Measurements from ENCODE around the gene MAD2L2.

The MAD2L2 gene

GRCh38 chr1:11680270-11681070, 478 bp downstream of the MAD2L2 start:
- peak in 1 of 6 experiments; percentile 52 for DNase-seq

DNA sequence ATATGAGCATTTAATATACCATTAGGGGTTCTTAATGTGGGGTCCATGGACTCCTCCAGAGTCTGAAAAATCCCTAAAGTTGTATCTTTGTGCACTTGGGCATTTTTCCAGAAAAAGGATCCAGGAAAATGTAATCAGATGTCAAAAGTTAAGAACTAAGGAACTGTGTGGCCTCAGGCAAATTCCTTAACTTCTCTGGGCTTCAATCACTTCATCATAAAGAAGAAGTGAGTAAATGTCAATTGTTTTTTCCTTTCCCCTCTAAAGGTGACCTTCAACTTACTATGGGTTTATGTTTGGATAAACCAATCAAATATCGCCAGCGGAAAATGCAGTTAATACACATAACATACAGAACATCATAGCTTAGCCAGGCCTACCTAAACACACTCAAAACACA, 2.5 kb downstream of the MAD2L2 start:
- DNase-seq: no peak

GRCh38 chr1:11676386-11677103, 4.4 kb downstream of the MAD2L2 start:
- no peak for DNase-seq

DNA sequence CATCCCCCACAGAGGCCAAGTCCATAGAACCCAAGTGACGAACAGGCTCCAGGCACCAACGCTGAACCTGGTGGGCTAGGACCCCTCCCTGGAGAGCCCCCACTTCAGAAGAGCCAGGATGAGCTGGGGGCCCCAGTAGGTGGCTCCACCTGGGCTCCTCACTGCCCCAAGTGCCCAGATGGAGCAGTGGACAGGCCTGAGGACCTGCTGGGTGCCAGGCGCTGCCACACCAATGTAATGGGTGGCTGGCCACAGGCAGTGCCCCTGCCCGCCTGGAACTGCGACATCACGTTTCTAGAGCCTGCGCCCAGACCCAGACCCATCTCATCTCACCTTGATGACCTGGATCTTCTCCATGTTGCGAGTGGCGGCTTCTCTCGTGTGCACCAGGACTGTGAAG, 5.6 kb downstream of the MAD2L2 start:
- DNase-seq: no peak

DNA sequence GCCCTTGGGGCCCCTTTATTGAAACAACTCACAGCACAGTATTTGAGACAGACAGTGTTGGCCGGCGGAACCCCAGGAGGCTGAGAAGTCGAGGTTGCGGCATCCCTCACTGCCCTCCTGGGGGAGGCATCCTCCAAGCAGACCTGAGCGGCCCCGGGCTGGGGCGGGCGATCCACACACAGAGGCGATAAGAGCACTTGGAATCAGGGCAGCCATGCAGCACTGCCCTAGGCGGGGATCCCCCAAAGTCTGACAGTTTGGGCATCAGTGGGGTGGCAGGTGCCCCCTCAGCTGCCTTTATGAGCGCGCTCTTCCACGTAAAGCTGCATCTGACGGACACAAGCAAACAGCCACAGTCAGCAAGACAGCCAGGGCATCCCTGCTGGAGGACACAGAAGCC, 6.5 kb downstream of the MAD2L2 start:
- no peak for DNase-seq

DNA sequence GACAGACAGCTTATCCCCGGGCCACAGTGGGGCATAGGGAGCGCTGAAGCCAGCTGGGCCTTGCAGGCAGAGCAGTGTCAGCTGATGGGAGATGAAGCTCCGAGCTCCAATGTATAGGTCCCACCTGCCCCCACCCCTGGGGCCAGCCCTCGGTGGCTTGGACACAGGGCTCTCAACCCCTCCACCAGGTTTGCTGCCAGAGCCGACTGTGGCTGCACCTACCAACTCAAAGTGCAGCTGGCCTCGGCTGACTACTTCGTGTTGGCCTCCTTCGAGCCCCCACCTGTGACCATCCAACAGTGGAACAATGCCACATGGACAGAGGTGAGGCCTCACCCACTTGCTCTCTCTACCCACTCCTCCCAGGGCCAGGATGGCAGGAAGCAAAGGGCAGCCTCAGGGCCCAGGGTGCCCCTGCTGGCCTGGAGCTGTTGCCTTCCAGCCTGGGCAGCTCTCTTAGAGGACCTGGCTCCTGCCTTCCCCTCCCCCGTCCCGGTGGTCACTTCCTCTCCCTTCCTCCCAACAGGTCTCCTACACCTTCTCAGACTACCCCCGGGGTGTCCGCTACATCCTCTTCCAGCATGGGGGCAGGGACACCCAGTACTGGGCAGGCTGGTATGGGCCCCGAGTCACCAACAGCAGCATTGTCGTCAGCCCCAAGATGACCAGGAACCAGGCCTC, 7.7 kb downstream of the MAD2L2 start:
- DNase-seq: no peak

DNA sequence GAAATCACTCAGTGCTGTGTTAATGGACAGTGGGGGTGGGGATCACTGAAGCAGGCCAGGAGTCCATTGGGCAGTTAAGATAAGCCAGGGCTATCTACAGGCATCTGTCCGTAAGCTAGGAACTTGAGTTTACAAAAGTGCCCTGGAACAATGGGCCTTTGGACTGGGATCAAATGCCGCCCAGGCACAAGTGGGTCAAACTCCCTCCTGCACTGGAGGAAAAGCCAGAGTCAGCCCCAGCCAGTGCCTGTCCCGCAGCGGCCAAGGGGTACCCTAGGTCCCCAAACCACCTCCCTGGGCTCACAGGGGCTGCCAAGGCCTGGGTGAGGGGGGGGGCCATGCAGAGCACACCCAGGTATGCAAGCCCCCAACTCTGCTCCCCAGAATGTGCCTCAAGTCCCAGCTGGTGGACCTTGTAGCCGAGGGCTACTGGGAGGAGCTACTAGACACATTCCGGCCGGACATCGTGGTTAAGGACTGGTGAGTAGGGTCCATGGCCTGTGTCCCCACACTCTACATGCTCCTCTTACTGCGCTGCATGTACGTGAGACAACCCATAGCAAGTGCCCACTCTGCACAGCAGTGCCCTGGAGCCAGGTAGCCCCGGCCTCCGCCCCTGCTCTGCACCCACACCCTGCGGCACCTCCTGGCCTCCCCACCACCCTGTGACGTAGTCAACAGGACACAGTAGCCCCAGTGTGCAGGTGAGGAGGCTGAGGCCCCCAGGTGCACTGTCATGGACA, 9.2 kb downstream of the MAD2L2 start:
- DNase-seq: no peak

- no peak for DNase-seq
These were observed 9.8 kb downstream of the MAD2L2 start for GRCh38 chr1:11671205-11671543.

DNA sequence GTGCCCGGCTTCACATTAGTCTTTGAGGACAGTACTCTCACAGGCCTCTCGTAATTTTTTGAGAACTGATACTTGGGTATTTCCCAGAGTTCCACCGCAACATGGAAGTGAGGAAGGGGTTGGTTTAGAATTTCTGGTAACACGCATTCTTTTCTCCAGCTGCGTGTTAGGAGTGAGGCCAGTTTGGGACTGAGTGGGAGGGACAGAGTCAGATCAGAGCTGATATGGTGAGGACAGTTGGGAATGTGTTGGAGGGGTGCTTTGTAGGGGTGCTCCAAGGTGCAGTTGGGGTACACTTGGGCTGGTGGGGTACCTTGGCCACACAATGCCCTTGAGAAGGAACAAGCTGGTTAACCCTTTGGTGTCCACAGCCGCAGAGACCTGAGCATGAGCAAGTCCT, 10.2 kb downstream of the MAD2L2 start:
- DNase-seq: no peak

GRCh38 chr1:11668516-11668915, 12.4 kb downstream of the MAD2L2 start:
- DNase-seq: no peak

DNA sequence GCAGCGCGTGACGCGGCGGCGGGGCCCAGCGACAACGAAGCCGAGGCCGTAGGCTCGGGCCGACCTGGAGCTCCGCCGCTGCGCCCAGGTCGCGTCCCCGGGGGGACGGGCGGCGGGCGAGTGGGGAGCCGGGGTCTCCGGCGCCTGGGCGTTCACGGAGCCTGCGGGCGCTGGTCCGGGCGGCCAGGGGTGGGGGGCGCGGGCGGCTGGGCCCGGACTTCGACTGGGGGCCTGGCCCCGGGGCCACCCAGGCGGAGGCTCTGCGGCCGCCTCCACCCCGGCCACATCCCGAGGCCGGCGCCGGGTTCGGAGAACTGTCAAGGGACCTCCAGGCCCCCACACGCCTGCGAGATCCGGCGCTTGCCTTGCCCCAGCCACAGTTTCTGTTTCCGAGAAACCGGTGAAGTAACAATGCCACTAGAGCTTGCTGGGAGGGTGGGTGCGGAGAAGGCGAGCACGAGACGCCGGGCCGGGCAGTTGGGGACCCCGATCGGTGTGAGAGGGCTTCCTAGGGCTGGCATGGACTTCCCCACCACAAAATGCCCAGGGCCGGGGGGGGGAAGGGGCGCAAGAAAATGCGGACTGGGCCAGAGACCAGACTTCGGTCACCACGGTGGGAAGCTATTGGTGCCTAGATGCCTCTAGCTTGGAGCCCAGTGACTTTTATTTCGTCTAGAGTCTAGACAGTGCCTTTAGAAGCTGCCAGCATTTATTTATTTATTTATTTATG, 16.4 kb downstream of the MAD2L2 start:
- DNase-seq: peak in 4 of 6 experiments; percentile 16 to 45 (median 26)

DNA sequence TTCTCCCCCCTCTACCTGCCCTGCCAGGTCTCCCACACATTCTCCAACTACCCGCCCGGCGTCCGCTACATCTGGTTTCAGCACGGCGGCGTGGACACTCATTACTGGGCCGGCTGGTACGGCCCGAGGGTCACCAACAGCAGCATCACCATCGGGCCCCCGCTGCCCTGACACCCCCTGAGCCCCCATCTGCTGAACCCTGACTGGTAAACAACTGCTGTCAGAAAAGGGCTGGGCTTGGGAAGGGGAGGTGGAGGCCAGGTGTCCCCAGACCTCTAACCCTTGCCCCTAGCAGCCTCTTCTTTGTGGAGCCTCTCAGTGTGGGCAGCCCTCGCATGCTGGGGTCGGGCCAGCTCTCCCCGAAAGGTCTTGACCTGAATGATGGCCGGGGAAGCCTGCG, 19.8 kb downstream of the MAD2L2 start:
- DNase-seq: no peak

GRCh38 chr1:11659748-11660147, 21.2 kb downstream of the MAD2L2 start:
- DNase-seq: no peak

- no peak for DNase-seq
These were observed 22.4 kb downstream of the MAD2L2 start for GRCh38 chr1:11658542-11658941.

DNA sequence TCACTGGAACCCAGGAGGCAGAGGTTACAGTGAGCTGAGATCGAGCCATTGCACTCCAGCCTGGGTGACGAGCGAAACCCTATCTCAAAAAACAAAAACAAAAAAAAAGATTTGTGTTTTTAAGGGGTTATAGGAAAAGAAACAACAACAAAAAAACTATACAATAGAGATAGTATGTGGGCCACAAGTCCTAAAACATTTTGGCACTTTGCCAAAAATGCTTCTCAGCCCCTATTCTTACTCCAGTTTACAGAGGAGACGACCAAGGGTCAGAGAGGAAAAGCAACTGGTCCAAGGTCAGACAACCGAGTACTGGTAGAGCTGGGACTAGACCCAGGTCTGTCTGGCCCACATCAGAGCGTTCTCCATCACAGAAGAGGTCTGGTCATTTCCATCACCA, 23.3 kb downstream of the MAD2L2 start:
- DNase-seq: no peak

DNA sequence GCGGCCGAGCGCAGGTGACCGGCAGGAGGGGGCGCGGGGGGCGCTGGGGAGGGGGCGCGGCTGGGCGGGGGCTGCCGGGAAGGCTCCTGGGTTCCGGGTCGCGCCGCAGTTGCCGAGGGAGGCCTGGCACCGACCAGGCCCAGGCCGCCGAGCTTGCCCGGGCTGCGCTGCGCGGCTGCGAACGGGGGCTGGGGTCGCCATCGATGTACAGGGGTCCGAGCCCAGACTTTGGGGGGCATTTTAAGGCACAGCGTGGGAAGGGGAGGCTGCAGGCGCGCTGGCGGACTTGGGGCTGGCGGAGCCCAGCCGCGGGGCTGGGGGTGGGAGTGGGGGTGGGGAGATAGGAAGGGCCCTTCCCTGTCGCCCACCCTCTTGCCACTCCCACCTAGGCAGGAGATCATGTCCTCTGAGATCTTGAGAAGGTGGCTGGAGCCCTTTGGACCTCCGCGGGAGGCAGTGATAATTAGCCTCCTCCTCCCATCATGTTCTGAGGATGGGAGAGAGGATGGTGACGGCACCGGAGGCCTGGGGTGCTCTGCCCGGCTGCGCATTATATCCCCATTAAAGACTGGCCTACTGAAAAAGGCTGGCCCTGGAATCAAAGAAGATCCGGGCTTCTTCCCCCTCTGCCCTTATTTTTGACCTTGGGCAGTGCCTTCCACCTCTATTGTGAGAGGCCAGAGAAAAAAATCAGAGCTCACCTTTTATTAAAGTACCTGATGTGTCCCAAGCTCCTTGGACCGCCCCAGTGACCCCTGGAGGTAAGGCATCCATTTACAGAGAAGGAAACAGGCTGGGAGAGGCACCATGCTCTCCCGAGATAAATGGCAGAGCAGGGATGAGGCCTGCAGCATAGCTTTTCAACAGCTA, 25.8 kb downstream of the MAD2L2 start:
- peak in 2 of 6 experiments; percentile 28 to 49 for DNase-seq

DNA sequence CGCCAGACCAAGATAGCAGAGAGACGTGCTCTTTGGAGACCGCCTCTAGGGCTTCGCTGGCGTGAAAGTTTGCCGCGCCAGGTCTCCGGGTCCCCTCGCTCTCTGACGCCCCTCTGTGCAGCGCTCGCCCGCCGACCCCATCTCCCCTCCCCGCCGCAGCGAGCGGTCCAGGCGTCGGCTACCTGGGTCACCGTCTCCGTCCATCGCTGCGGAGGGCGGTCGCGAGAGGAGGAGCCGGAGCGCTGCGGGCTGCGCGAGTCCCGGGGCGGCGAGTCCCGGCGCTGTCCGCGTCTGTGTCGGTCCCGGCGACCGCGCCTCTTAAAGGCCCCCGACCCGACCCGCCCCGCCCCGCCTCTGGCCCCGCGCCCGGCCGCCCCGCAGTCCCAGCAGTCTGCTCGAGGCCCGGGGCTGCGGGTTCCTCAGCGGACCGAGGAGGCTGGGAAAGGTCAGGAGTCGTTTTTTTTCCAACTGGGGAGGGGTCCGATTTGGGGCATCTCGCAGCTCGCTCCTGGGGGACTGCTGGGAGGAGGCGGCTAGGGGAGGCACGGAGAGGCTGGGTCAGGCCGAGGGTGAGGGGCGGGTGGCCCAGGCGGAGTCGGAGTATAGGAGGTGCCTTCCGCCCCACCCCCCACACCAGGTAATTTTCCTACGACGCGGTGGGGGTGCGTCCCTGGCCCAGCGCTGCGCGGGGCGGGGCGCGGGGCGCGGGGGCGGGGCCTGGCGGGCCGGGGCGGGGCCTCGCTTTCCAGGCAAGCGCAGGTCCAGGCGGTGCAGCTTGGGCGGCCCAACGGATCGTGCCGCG, 26.6 kb downstream of the MAD2L2 start, which contains the start of the genes FBXO2 and FBXO44:
Gene FBXO2, minus strand, starts transcription at position 293 of the 802 bp plus-strand sequence. Its CDS starts 89 bp downstream, at position 204.
Gene FBXO44, plus strand, starts transcription at position 741 of the 802 bp plus-strand sequence. CDS start 959 bp downstream, outside the sequence.
- peak; percentile 35 to 73 (median 62) for DNase-seq

- DNase-seq: peak in 1 of 6 experiments; percentile 20
These were observed 27.1 kb downstream of the MAD2L2 start for GRCh38 chr1:11653861-11654136.

DNA sequence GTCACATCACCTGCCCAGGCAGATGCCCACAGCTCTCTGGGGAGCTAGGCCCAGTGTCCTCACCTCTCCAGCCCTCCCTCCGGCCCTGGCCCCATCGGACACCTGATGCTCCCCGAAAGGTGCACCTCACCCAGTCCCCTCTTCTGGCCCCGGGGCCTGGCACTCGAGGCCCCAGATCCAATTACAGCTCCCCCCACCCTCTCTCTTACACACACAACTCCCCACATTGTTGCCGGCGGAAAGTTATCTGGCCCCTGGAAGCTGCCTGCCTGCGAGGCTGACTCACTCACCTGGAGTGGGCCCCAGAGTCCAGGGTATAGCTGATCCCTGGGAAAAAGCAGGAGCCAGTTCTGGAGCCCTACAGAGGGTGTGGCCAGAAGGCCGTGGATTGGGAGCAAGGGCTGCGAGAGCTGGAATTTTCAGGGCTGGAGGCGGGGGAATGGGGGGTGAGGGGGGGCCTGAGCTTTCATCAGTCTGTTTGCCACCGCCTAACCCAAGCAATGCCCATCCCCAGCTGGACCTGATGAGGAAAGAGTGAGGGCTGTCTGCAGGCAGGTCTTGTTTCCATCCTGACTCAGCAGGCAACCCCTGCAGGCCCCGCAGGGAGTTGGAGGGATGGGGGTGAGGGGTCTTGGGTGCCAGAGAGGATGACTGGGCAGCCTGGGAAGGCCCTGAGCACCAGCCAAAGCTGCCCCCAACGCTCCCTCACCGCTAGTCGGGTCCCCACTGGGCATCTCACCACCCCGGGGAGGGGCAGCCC, 27.7 kb downstream of the MAD2L2 start:
- DNase-seq: no peak
